Kidney (tissue), 14 donors: ENCODE data around the gene ALDH4A1. TPM values are rescaled to one million over a fixed set of nuclear protein-coding genes. Genes with fewer than 3 reads are reported as not detected.

ENCODE experiments used
- DNase-seq, 5 donors: peaks; one replicate each; pipeline ENCODE4 v3.0.0-alpha.2; 2013 to 2020
- FAIRE-seq: peaks from 2 replicates; lab custom pipeline; 2012; peaks lifted over from hg19 to GRCh38; lab: Jason Lieb, UNC
- H3K27ac ChIP-seq, 2 donors: one replicate each; pipeline ENCODE4 v1.7.0; 2013; ENCODE audit warnings: low read depth in 2 of 2, low read length in 2 of 2, inconsistent platforms in 1 of 2
- H3K27me3 ChIP-seq: one replicate; pipeline ENCODE4 v1.7.1; 2013; ENCODE audit warnings: low read length, inconsistent platforms; ENCODE audit not compliant: control insufficient read depth, insufficient read depth
- H3K36me3 ChIP-seq, 3 donors: one replicate each; pipeline versions ENCODE4 v1.7.0 to v1.7.1; 2013; ENCODE audit warnings: low read length in 3 of 3, control low read depth in 1 of 3, inconsistent platforms in 1 of 3; ENCODE audit not compliant: insufficient read depth in 3 of 3, control insufficient read depth in 2 of 3
- H3K4me1 ChIP-seq, 3 donors: one replicate each; pipeline versions ENCODE4 v1.7.0 to v1.7.1; 2013; ENCODE audit warnings: low read length in 3 of 3, inconsistent platforms in 1 of 3, low read depth in 1 of 3; ENCODE audit not compliant: control insufficient read depth in 2 of 3, insufficient read depth in 2 of 3
- H3K4me3 ChIP-seq, 3 donors: one replicate each; pipeline versions ENCODE4 v1.7.0 to v1.8.1; 2013; ENCODE audit warnings: low read length in 3 of 3, control low read depth in 1 of 3, inconsistent platforms in 1 of 3
- H3K9ac ChIP-seq, 3 donors: one replicate each; pipeline versions ENCODE4 v1.7.0 to v1.7.1; 2013; ENCODE audit warnings: low read length in 3 of 3, control low read depth in 1 of 3, inconsistent platforms in 1 of 3
- H3K9me3 ChIP-seq, 3 donors: one replicate each; pipeline versions ENCODE4 v1.7.0 to v1.7.1; 2013; ENCODE audit warnings: low read length in 3 of 3, control low read depth in 1 of 3, inconsistent platforms in 1 of 3; ENCODE audit not compliant: control insufficient read depth in 2 of 3, insufficient read depth in 1 of 3
- intact Hi-C: fragments of 100-400 bp; cut with DNase I; formaldehyde crosslinking; loops from one replicate; pipeline ENCODE4 v1.11.1; 2022
- polyA plus RNA-seq: library from polyadenylated mRNA; stranded (reverse); fragments of 350-450 nt; fragmentation: Illumina TruSeq; extraction: RNeasy Lipid Tissue Mini Kit (QIAGEN cat#74804); gene quantifications from one replicate; pipeline ENCODE4 v1.2.3, GENCODE V29; 2014; ENCODE audit warnings: low read depth, low replicate concordance; ENCODE audit not compliant: insufficient read depth
- total RNA-seq: library from RNA; stranded (reverse); fragmentation: NEBNext Ultra II Directional; extraction: Animal tissue kit (Norgen Biotek cat#: 25700); gene quantifications from one replicate; pipeline ENCODE4 v1.2.1, GENCODE V29; 2021
- TF ChIP-seq, protein P1 (sequence below): IDR thresholded peaks from 3 replicates; pipeline ENCODE4 v1.5.1; 2012; ENCODE audit warnings: mild to moderate bottlenecking, moderate library complexity, borderline replicate concordance; ENCODE audit not compliant: insufficient read depth; ENCODE audit errors: extremely low read depth
- donor health status: control.
- donor health status: control.
- donor health status: control.
- donor health status: control.
- donor health status: control.
- donor health status: DM: yes; HTN: yes; CAD: no.
- donor health status: Normal renal cell carcinoma (clear cell type).

ALDH4A1 gene
- total and polyA plus RNA-seq, 2 donors from 2014 or later: 49.3 to 352 TPM

DNA sequence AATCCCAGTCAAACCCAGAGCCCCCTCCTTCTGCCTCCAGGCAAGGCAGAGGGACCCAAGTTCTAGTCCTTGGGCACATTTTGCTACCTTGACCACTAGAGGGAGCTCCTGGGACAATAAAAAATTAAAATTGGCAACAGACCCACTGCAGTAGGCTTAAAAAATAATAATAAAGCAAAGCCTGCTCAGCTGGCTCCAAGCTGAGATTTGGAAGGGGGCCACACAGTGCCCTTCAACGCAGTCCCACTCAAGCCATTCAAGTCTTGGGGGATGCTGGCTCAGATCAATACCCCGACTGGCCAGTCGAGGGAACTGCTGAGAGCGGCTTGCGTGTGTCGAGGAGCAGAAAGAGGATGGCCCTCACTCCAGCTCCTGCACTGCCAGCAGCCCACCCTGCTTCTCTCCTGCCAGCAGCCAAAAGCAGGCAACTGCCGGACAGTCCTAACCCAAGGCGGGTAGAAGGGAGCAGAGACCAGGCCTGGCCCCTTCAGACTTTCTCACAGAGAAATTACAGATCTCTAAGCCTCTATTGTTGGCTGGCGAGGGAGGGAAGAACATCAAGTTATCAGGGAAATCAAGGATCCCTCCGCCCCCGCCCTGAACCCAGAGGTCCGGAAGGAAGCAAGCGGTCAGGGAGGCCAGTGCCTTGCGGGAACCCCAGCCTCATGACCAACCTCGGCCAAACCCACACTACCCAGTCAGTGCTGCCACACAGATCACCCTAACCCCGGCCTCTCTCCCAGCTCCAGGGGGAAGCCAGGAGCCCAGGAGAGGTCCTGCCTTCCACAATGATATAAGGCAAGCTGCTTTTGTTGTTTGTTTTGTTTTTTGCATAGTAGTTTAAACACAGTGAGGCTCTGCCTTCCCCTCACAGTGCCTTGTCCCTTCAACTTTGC lies 4.9 kb upstream of the ALDH4A1 start:
- H3K9me3 ChIP-seq: no peaks in the 10 kb centered on the region
- peak in 4 of 5 donors; percentile 67 to 80 (median 74) for DNase-seq
- no peak for FAIRE-seq
- peak overlapping the region in 1 of 2 donors; percentile 70 for H3K27ac ChIP-seq
- peaks cover 3 to 7% (median 6%) of the 10 kb centered on the region in 3 donors for H3K4me1 ChIP-seq
- no peaks in the 10 kb centered on the region for H3K27me3 ChIP-seq
- no peak overlapping the region for H3K4me3 ChIP-seq
- H3K36me3 ChIP-seq: peaks cover 5 to 21% (median 17%) of the 10 kb centered on the region in 3 donors
- no peak overlapping the region for H3K9ac ChIP-seq
- intact Hi-C loops: no loop called here
- TF ChIP-seq, protein P1, sequence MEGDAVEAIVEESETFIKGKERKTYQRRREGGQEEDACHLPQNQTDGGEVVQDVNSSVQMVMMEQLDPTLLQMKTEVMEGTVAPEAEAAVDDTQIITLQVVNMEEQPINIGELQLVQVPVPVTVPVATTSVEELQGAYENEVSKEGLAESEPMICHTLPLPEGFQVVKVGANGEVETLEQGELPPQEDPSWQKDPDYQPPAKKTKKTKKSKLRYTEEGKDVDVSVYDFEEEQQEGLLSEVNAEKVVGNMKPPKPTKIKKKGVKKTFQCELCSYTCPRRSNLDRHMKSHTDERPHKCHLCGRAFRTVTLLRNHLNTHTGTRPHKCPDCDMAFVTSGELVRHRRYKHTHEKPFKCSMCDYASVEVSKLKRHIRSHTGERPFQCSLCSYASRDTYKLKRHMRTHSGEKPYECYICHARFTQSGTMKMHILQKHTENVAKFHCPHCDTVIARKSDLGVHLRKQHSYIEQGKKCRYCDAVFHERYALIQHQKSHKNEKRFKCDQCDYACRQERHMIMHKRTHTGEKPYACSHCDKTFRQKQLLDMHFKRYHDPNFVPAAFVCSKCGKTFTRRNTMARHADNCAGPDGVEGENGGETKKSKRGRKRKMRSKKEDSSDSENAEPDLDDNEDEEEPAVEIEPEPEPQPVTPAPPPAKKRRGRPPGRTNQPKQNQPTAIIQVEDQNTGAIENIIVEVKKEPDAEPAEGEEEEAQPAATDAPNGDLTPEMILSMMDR: peak; percentile 71

DNA sequence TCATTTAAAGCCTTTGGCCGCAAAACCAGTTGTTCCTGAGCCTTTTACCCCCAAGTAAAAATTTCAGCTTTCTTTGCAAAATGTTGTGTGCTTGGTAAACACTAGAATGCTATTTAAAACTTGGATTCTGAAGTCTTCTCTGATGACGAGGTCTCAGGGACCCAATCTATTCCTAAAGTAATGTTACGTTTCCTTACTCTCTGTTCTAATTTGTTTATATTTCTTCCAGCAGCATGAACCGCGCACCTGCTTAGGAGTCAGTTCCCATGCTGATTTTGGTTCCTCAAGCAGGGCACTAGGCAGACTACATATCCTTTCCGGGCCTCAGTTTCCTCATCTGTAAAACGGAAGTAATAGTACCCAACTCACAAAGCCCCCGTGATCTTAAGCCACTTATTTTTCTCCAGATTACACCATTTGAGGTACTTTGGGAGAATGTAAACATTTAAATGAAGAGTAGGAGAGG lies 969 bp upstream of the ALDH4A1 start:
- Histone ChIP-seq H3K9me3 (no peaks in the 10 kb centered on the region), H3K27me3 (no peaks in the 10 kb centered on the region), H3K9ac (peak overlapping the region in 2 of 3 donors; percentile 36 to 37), H3K4me3 (peak overlapping the region; percentile 44 to 83 (median 46)), H3K27ac (peak overlapping the region; percentile 82 to 84), H3K4me1 (peaks cover 3 to 15% (median 12%) of the 10 kb centered on the region in 3 donors), H3K36me3 (peaks cover 0 to 7% (median 0%) of the 10 kb centered on the region in 3 donors)
- TF ChIP-seq, protein P1: no peak
- intact Hi-C loops: no loop called here
- FAIRE-seq (no peak), DNase-seq (no peak)

DNA sequence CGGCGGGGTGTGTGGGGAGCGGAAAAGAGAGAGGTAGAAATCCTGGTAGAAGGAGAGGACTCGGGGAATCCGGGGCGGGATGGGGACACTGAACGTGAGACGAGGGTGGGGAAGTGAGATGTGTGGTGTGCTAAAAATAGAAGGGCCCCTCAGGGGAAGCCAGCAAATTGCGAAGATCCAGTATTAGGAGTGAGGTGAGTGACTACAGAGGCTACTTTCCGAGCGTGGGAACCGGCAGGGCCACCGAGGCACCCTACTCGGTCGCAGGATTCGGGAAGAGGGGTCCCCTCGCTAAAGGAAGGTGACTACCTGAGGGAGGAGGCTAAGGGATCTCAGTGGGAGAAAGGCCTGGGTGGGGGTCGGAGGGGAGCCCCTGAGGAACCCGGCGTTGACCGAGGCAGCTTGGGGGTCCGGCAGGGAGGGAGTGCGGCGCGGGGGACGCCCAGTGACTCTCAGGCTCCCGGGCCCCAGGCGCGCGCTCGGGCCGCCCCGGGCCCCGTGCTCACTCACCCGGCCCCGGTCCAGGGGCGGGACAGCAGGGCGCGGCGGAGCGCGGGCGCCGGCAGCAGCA lies 318 bp downstream of the ALDH4A1 start:
- FAIRE-seq (no peak), DNase-seq (peak in 4 of 5 donors; percentile 37 to 69 (median 46))
- Histone ChIP-seq H3K4me1 (peaks cover 3 to 12% (median 12%) of the 10 kb centered on the region in 3 donors), H3K27me3 (no peaks in the 10 kb centered on the region), H3K4me3 (peak overlapping the region; percentile 66 to 86 (median 83)), H3K36me3 (peaks cover 0 to 7% (median 2%) of the 10 kb centered on the region in 3 donors), H3K9ac (peak overlapping the region; percentile 38 to 77 (median 49)), H3K9me3 (no peaks in the 10 kb centered on the region), H3K27ac (peak overlapping the region; percentile 82 to 96)
- intact Hi-C loops: no loop called here
- TF ChIP-seq, protein P1: no peak
